DND-41 (cell line): Measurements from ENCODE around the gene SULT2B1.

ENCODE experiments used
- ATAC-seq: fragments of 200-7000 bp; cut with Tn5 transposase; 3 replicates; pipeline ENCODE4 v1.9.1; 2021; ENCODE audit warnings: low read depth; ENCODE audit not compliant: insufficient read depth
- DNase-seq: peaks from one replicate; pipeline ENCODE4 v3.0.0-alpha.2; 2020
- H2AFZ ChIP-seq: 2 replicates; pipeline ENCODE4 v1.6.0; 2012; ENCODE audit warnings: low read depth, low read length
- H3K27ac ChIP-seq: 2 replicates; pipeline ENCODE4 v1.5.1; 2012; ENCODE audit warnings: low read length, inconsistent platforms
- H3K27me3 ChIP-seq: fragments of 200-600 bp; sonication (generic); 2 replicates; pipeline ENCODE4 v1.6.0; 2012; ENCODE audit warnings: low read length, mild to moderate bottlenecking, inconsistent platforms; ENCODE audit not compliant: insufficient read depth, poor library complexity
- H3K36me3 ChIP-seq: 2 replicates; pipeline ENCODE4 v1.5.1; 2012; ENCODE audit warnings: low read length, inconsistent platforms; ENCODE audit not compliant: insufficient read depth
- H3K4me1 ChIP-seq: 2 replicates; pipeline ENCODE4 v1.5.1; 2012; ENCODE audit warnings: mild to moderate bottlenecking, low read length; ENCODE audit not compliant: insufficient read depth
- H3K4me2 ChIP-seq: 2 replicates; pipeline ENCODE4 v1.6.0; 2012; ENCODE audit warnings: mild to moderate bottlenecking, moderate library complexity, low read length, inconsistent platforms; ENCODE audit not compliant: insufficient read depth
- H3K4me3 ChIP-seq, 2 experiments: fragments of 200-600 bp in 1 of 2; shearing (Covaris generic) in 1 of 2; 2 replicates each; pipeline ENCODE4 v1.5.1; 2012 to 2016; ENCODE audit warnings: inconsistent platforms in 2 of 2, low read length in 2 of 2, mild to moderate bottlenecking in 2 of 2, low read depth in 1 of 2, moderate library complexity in 1 of 2
- H3K79me2 ChIP-seq: 2 replicates; pipeline ENCODE4 v1.6.0; 2012; ENCODE audit warnings: low read length, inconsistent platforms; ENCODE audit not compliant: insufficient read depth
- H3K9ac ChIP-seq: 2 replicates; pipeline ENCODE4 v1.6.0; 2012; ENCODE audit warnings: low read depth, mild to moderate bottlenecking, inconsistent platforms, low read length, moderate library complexity
- H3K9me3 ChIP-seq: 2 replicates; pipeline ENCODE4 v1.5.1; 2012; ENCODE audit warnings: low read length, moderate library complexity, mild to moderate bottlenecking, inconsistent platforms; ENCODE audit not compliant: insufficient read depth, severe bottlenecking
- H4K20me1 ChIP-seq: 2 replicates; pipeline ENCODE4 v1.6.0; 2012; ENCODE audit warnings: low read length; ENCODE audit not compliant: insufficient read depth
- CTCF ChIP-seq: IDR thresholded peaks from 2 replicates; pipeline ENCODE4 v1.5.1; 2012; ENCODE audit warnings: borderline replicate concordance, low read length, moderate library complexity, mild to moderate bottlenecking; ENCODE audit not compliant: poor library complexity, severe bottlenecking; ENCODE audit errors: extremely low read depth
- EZH2 ChIP-seq: IDR thresholded peaks from 3 replicates; pipeline ENCODE4 v1.6.1; 2012; ENCODE audit warnings: borderline replicate concordance, low read depth, mild to moderate bottlenecking, moderate library complexity, low read length, inconsistent platforms; ENCODE audit not compliant: severe bottlenecking

The SULT2B1 gene

GRCh38 chr19:48616041-48616436 lies 64.1 kb downstream of the SULT2B1 start:
- no peaks in the 10 kb centered on the region for H3K27me3 ChIP-seq
- TF ChIP-seq EZH2 (no peak), CTCF (no peak)
- peaks cover 51% of the 10 kb centered on the region for H3K79me2 ChIP-seq
- no peak overlapping the region for H2AFZ ChIP-seq
- H3K36me3 ChIP-seq = peaks cover 41% of the 10 kb centered on the region
- ATAC-seq (no peak), DNase-seq (no peak)
- H3K9ac ChIP-seq = peak overlapping the region; percentile 91; the same call in 1 of the 2 replicates
- no peaks in the 10 kb centered on the region for H3K9me3 ChIP-seq
- no peak overlapping the region for H3K27ac ChIP-seq
- H3K4me2 ChIP-seq = peak overlapping the region; percentile 87; the same call in 1 of the 2 replicates
- peaks cover 50% of the 10 kb centered on the region for H4K20me1 ChIP-seq
- peaks cover 36% of the 10 kb centered on the region for H3K4me1 ChIP-seq
- no peak overlapping the region for H3K4me3 ChIP-seq

GRCh38 chr19:48616491-48617056 lies 64.6 kb downstream of the SULT2B1 start:
- H4K20me1 ChIP-seq = peaks cover 50% of the 10 kb centered on the region
- H3K4me1 ChIP-seq = peaks cover 40% of the 10 kb centered on the region
- no peak for DNase-seq
- ATAC-seq = no peak
- H3K79me2 ChIP-seq = peaks cover 53% of the 10 kb centered on the region
- no peak overlapping the region for H3K27ac ChIP-seq
- H3K4me2 ChIP-seq = peak overlapping the region; percentile 87
- H3K4me3 ChIP-seq = peak overlapping the region in 1 of 2 experiments; percentile 77; a peak in 1 of 4 replicates
- peak overlapping the region; percentile 91; the same call in 1 of the 2 replicates for H3K9ac ChIP-seq
- peaks cover 45% of the 10 kb centered on the region for H3K36me3 ChIP-seq
- H2AFZ ChIP-seq = no peak overlapping the region
- H3K27me3 ChIP-seq = no peaks in the 10 kb centered on the region
- H3K9me3 ChIP-seq = no peaks in the 10 kb centered on the region
- TF ChIP-seq EZH2 (no peak), CTCF (no peak)

GRCh38 chr19:48617146-48617937 lies 65.4 kb downstream of the SULT2B1 start:
- no peak for DNase-seq
- Histone ChIP-seq H3K9me3 (no peaks in the 10 kb centered on the region), H3K27me3 (no peaks in the 10 kb centered on the region), H2AFZ (no peak overlapping the region), H3K9ac (peak overlapping the region; percentile 91), H3K36me3 (peaks cover 47% of the 10 kb centered on the region), H3K4me3 (peak overlapping the region; percentile 77 to 92; a peak in 3 of 4 replicates), H3K27ac (peak overlapping the region; percentile 90), H4K20me1 (peaks cover 50% of the 10 kb centered on the region), H3K4me1 (peaks cover 44% of the 10 kb centered on the region), H3K4me2 (peak overlapping the region; percentile 87), H3K79me2 (peaks cover 55% of the 10 kb centered on the region)
- ATAC-seq = no peak
- no peak for TF ChIP-seq EZH2
- TF ChIP-seq CTCF = peak; percentile 2
